SK-N-SH (cell line): ENCODE results near the gene TMEM60.

Experiments used
- EZH2phosphoT487 ChIP-seq: fragments of 200-600 bp; sonication (generic); IDR thresholded peaks from 2 replicates; pipeline ENCODE4 v1.6.1; 2017; ENCODE audit warnings: low read depth, mixed run types, mild to moderate bottlenecking, antibody characterized with exemption, moderate library complexity, borderline replicate concordance
- GATA2 ChIP-seq: sonication (generic); formaldehyde crosslinking; IDR thresholded peaks from 2 replicates; pipeline ENCODE4 v1.5.0; 2020; ENCODE audit warnings: mild to moderate bottlenecking, missing genetic modification reagents
- MEF2A ChIP-seq: IDR thresholded peaks from 2 replicates; pipeline ENCODE4 v1.4.0; 2012; ENCODE audit warnings: low read depth, borderline replicate concordance
- POLR2AphosphoS5 ChIP-seq: IDR thresholded peaks from 2 replicates; pipeline ENCODE4 v1.6.1; 2012; ENCODE audit warnings: low read depth, low read length
- RXRA ChIP-seq: IDR thresholded peaks from 2 replicates; pipeline ENCODE4 v1.4.0; 2012; ENCODE audit warnings: low read depth, mild to moderate bottlenecking, borderline replicate concordance
- TAF1 ChIP-seq: IDR thresholded peaks from 2 replicates; pipeline ENCODE4 v1.6.1; 2012; ENCODE audit warnings: low read depth, mild to moderate bottlenecking, low read length, moderate library complexity, borderline replicate concordance
- TF ChIP-seq, protein P1 (sequence below): IDR thresholded peaks from 2 replicates; pipeline ENCODE4 v1.6.1; 2012; ENCODE audit warnings: mild to moderate bottlenecking, low read depth, low read length, moderate library complexity
- TF ChIP-seq, protein P2 (sequence below): fragments of 200-600 bp; sonication (generic); IDR thresholded peaks from 2 replicates; pipeline ENCODE4 v1.6.1; 2017; ENCODE audit warnings: antibody characterized with exemption, mild to moderate bottlenecking, moderate library complexity

DNA sequence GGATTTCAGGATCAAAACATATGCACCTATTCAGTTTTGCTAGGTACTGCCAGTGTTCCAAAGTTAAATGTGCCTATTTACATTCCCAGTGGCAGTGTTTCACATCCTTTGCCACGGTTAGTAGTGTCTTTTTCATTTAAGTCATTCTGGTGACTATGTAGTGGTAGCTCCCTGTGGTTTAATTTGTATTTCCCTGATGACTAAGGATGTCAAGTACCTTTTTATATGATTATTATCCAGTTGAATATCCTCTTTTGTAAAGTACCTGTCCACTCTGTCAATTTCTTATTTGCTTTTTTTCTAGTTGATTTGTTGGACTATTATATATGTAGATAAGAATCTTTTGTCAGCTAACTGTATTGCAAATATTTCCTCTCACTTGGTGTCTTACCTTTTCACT is 45.1 kb downstream of the TMEM60 start:
- TF ChIP-seq MEF2A (no peak), TAF1 (no peak), POLR2AphosphoS5 (no peak), GATA2 (CRISPR knock-in tag) (no peak), EZH2phosphoT487 (no peak), RXRA (no peak)
- TF ChIP-seq, protein P1, sequence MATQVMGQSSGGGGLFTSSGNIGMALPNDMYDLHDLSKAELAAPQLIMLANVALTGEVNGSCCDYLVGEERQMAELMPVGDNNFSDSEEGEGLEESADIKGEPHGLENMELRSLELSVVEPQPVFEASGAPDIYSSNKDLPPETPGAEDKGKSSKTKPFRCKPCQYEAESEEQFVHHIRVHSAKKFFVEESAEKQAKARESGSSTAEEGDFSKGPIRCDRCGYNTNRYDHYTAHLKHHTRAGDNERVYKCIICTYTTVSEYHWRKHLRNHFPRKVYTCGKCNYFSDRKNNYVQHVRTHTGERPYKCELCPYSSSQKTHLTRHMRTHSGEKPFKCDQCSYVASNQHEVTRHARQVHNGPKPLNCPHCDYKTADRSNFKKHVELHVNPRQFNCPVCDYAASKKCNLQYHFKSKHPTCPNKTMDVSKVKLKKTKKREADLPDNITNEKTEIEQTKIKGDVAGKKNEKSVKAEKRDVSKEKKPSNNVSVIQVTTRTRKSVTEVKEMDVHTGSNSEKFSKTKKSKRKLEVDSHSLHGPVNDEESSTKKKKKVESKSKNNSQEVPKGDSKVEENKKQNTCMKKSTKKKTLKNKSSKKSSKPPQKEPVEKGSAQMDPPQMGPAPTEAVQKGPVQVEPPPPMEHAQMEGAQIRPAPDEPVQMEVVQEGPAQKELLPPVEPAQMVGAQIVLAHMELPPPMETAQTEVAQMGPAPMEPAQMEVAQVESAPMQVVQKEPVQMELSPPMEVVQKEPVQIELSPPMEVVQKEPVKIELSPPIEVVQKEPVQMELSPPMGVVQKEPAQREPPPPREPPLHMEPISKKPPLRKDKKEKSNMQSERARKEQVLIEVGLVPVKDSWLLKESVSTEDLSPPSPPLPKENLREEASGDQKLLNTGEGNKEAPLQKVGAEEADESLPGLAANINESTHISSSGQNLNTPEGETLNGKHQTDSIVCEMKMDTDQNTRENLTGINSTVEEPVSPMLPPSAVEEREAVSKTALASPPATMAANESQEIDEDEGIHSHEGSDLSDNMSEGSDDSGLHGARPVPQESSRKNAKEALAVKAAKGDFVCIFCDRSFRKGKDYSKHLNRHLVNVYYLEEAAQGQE: no peak
- TF ChIP-seq, protein P2, sequence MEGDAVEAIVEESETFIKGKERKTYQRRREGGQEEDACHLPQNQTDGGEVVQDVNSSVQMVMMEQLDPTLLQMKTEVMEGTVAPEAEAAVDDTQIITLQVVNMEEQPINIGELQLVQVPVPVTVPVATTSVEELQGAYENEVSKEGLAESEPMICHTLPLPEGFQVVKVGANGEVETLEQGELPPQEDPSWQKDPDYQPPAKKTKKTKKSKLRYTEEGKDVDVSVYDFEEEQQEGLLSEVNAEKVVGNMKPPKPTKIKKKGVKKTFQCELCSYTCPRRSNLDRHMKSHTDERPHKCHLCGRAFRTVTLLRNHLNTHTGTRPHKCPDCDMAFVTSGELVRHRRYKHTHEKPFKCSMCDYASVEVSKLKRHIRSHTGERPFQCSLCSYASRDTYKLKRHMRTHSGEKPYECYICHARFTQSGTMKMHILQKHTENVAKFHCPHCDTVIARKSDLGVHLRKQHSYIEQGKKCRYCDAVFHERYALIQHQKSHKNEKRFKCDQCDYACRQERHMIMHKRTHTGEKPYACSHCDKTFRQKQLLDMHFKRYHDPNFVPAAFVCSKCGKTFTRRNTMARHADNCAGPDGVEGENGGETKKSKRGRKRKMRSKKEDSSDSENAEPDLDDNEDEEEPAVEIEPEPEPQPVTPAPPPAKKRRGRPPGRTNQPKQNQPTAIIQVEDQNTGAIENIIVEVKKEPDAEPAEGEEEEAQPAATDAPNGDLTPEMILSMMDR: no peak
